ENCODE data around the gene GRWD1. TPM values are rescaled to one million over a fixed set of nuclear protein-coding genes. Genes with fewer than 3 reads are reported as not detected.

Gene GRWD1
- total RNA-seq, 1 donor from 2014 or later, result 25.0 TPM

GRCh38 chr19:48499316-48500090, 53.7 kb downstream of the GRWD1 start:
- Mint-ChIP-seq H3K27me3 (ENCODE audit: unreplicated experiment) (peaks cover 12% of the 10 kb centered on the region), H3K4me1 (ENCODE audit: low read depth, unreplicated experiment) (no peaks in the 10 kb centered on the region), H3K9me3 (ENCODE audit: unreplicated experiment) (peaks cover 11% of the 10 kb centered on the region), H3K36me3 (ENCODE audit: unreplicated experiment) (no peaks in the 10 kb centered on the region), H3K4me3 (ENCODE audit: unreplicated experiment) (no peak overlapping the region), H3K27ac (ENCODE audit: unreplicated experiment) (no peak overlapping the region)
- no peak for TF ChIP-seq CTCF (IDR thresholded peaks at IDR 0.05; ENCODE audit: partially characterized antibody, unreplicated experiment)
- no peak for DNase-seq

GRCh38 chr19:48500830-48501493, 55.2 kb downstream of the GRWD1 start:
- Mint-ChIP-seq H3K27me3 (ENCODE audit: unreplicated experiment) (peaks cover 3% of the 10 kb centered on the region), H3K27ac (ENCODE audit: unreplicated experiment) (no peak overlapping the region), H3K36me3 (ENCODE audit: unreplicated experiment) (no peaks in the 10 kb centered on the region), H3K9me3 (ENCODE audit: unreplicated experiment) (peaks cover 2% of the 10 kb centered on the region), H3K4me3 (ENCODE audit: unreplicated experiment) (no peak overlapping the region), H3K4me1 (ENCODE audit: low read depth, unreplicated experiment) (no peaks in the 10 kb centered on the region)
- no peak for TF ChIP-seq CTCF (IDR thresholded peaks at IDR 0.05; ENCODE audit: partially characterized antibody, unreplicated experiment)
- DNase-seq, result no peak

DNA sequence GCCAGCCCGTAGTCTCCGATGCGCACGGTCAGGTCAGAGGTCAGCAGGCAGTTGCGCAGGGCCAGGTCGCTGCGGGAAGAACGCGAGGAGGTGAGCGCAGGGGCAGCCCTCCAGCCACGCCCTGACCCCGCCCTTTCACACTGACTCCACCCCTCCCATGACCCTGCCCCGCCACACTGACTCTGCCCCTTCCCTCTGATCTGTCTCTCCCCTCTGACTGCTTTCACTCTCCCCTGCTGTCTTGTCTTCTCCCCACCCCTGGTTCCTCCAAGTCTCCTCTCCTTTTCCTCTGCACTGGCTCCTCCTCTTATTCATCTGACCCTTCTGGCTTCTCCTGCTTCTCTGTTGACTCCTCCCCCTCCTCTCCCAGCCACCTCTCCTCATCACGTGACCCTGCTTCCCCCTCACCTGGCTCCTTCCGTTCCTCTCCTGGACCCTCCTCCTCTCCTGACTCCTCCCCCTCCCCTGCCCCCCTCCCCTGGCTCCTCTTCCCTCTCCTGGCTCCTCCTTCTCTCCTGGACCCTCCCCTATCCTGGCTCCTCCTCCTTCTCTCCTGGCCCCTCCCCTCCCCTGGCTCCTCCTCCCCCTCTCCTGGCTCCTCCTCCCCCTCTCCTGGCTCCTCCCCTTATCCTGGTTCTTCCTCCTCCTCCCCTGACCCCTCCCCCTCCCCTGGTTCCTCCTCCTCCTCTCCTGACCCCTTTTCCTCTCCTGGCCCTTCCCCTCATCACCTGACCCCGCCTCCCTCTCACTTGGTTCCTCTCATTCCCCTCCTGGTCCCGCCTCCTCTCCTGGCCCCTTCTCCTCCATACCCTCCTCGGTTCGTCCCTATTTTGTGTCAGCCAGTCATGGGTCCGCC, 55.9 kb downstream of the GRWD1 start:
- peaks cover 3% of the 10 kb centered on the region for H3K27me3 Mint-ChIP-seq (ENCODE audit: unreplicated experiment)
- no peak for DNase-seq
- no peak for TF ChIP-seq CTCF (IDR thresholded peaks at IDR 0.05; ENCODE audit: partially characterized antibody, unreplicated experiment)
- peaks cover 2% of the 10 kb centered on the region for H3K9me3 Mint-ChIP-seq (ENCODE audit: unreplicated experiment)
- H3K4me1 Mint-ChIP-seq (ENCODE audit: low read depth, unreplicated experiment), result no peaks in the 10 kb centered on the region
- H3K4me3 Mint-ChIP-seq (ENCODE audit: unreplicated experiment), result no peak overlapping the region
- H3K36me3 Mint-ChIP-seq (ENCODE audit: unreplicated experiment), result no peaks in the 10 kb centered on the region
- H3K27ac Mint-ChIP-seq (ENCODE audit: unreplicated experiment), result no peak overlapping the region

DNA sequence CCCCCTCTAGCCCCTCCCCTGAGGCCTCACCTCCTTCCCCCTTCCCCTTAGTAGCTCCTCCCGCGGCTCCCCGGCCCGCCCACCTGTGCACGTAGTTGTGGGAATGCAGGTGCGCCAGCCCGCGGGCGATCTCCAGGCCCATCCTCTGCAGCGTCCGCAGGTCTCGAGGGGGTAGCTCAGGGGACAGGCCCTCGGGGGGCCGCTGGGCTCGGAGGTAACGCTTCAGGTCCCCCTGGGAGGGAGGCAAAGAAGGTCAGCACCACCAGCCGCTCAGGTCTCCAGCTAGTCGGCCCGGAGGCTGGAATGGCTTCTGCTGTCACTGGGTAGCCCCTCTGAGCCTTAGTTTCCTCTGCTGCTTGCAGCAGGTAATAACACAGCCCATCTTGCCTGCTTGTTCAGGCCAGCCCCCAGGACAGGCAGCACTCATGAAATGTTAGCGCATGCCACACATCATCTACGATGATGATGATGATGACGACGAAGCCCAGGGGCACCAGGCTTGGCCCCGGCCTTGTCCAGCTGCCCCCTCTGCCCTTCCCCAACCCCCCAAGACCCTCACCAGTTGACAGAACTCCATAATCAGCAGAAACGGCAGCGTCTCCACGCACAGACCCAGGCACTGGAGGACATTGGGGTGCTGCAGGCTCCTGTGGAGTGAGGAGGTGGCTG, 56.7 kb downstream of the GRWD1 start:
- no peak for TF ChIP-seq CTCF (IDR thresholded peaks at IDR 0.05; ENCODE audit: partially characterized antibody, unreplicated experiment)
- Mint-ChIP-seq H3K4me3 (ENCODE audit: unreplicated experiment) (no peak overlapping the region), H3K36me3 (ENCODE audit: unreplicated experiment) (no peaks in the 10 kb centered on the region), H3K9me3 (ENCODE audit: unreplicated experiment) (peaks cover 2% of the 10 kb centered on the region), H3K4me1 (ENCODE audit: low read depth, unreplicated experiment) (no peaks in the 10 kb centered on the region), H3K27ac (ENCODE audit: unreplicated experiment) (no peak overlapping the region), H3K27me3 (ENCODE audit: unreplicated experiment) (no peaks in the 10 kb centered on the region)
- no peak for DNase-seq

All from glutamatergic neuron (in vitro differentiated cells).